Activated CD4-positive, alpha-beta T cell treated with anti-CD3 and anti-CD28 coated beads for 24 hours (primary cell): Measurements from ENCODE around the gene RPSA.
"Not testable (repeated sequence)": the region's sequence is repeated elsewhere in the genome, so short reads cannot be mapped to it uniquely, and the experiment has no call there.

Experiments used
- DNase-seq, 2 donors: peaks; one replicate each; pipeline ENCODE4 v3.0.0-alpha.2; 2020; ENCODE audit warnings: low read depth in 2 of 2

RPSA gene

DNA sequence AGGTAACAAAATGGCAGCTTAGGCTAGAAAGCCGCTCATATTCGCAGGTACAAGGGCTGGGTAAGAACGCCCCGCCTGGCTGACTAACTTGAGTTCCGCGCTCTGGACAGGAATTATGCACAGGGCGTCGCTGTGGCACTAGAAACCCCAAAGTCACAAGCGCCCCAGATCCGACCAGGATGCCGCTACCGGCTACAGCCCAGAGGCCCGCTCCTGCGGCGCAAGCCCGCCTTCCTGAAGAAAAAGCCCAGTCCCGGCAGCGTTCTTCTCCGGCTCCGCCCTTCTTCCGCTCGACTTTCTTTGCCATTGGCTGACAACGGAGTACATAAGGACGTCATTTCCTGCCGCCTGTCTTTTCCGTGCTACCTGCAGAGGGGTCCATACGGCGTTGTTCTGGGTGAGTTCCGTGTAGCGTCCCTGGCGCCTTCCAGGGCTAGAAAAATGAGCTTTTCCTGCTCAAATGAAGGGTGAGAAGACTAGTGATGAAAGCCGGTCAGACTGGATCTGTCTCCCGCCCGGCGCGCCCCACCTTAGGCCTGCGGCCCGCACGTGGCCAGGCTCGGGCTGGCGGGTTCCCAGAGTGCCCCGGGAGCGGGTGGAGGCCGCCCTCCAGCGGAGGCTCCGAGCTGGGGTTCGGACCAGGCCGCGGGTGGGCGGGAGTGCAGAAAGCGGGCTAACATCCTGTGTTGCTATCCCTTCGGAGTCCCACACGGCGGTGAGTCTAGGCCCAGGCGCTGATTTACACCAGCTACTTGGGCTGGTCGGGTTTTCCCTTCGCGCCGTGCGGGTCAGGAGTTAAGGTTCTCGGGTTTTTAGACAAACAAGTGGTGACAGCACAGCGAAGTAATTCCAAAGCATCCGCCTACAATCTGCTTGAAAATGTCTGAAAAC lies at the start of gene RPSA:
TSS of gene RPSA (plus strand) at position 353 of the 891 bp plus-strand sequence. CDS start 934 bp downstream, outside the sequence.
- DNase-seq: peak; percentile 87 to 92

DNA sequence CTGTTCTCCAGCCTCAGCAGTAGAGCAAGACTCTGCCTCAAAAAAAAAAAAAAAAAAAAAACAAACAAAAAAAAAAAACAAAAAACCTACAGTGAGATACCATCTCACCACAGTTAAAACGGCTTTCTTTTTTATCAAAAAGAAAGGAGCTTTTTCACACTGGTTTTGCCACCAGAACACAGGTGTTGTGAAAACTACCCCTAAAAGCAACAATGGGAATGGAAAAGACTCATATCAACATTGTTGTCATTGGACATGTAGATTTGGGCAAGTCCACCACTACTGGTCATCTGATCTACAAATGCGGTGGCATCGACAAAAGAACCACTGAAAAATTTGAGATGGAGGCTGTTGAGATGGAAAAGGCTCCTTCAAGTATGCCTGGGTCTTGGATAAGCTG lies 48.2 kb upstream of the RPSA start:
- no peak for DNase-seq

DNA sequence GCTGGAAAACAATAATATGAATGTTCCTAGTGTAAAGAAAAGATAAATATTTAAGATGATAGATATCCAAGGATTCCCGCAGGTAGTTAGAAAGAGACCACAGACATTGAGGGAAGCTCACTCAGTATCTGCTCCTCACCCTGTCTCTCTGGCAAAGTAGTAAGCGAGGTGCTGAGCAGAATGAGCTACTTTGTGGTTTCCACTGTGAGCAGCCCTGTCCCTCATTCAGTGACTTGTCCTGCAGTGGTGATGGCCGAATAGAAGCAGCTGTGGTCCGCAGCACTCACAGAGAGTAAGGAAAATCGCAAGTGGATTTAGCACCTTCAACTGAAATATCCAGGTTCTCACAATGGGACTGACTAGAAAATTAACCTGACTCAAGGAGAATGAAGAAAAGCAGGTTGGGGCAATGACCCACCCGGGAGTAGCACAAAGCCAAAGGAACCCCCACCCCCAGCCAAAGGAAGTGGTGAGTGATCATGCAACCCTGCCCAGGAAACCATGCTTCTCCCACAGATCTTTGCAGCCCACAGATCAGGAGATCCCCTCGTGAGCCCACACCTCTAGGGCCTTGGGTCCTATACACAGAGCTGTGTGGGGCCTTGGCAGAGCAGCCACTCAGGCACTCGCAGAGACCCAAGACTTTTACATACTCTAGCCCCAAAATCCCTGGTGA lies 45.1 kb upstream of the RPSA start:
- DNase-seq: no peak

DNA sequence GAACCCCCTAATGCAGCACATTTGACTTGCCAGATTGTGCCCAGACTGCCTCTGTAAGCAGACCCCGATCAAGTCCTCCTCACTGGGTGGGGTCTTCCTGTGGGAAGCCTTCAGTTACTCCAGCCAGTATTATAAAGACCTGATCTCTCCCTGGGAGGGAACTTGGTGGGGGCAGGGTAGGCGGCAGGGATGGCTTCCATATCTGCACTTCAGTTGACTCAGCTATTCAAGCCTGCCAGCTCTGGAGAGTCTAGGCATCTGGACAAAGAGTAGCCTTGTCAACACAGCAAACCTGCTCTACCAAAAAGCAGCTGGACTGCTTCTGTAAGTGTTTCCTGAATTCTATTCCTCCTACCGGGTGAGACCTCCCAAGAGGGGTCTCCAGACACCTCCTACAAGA lies 44.3 kb upstream of the RPSA start:
- no peak for DNase-seq

DNA sequence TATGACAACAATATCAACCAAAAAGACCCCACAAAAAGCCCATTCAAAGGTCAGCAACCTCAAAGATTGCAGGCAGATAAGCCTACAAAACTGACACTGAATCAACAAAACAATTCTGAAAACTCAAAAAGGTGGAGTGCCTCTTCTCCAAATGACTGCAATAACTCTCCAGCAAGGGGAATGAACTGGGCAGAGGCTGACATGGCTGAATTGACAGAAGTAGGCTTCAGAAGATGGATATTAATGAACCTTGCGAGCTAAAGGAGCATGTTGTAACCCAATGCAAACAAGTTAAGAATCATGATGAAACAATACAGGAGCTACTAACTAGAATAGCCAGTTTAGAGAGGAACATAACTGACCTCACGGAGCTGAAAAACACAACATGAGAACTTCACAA lies 43.7 kb upstream of the RPSA start:
- DNase-seq: no peak

DNA sequence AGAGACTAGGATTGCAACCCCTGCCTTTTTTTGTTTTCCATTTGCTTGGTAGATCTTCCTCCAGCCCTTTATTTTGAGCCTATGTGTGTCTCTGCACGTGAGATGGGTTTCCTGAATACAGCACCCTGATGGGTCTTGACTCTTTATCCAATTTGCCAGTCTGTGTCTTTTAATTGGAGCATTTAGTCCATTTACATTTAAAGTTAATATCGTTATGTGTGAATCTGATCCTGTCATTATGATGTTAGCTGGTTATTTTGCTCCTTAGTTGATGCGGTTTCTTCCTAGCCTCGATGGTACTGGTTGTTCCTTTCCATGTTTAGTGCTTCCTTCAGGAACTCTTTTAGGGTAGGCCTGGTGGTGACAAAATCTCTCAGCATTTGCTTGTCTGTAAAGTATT lies 36.1 kb upstream of the RPSA start:
- not testable (repeated sequence) for DNase-seq

DNA sequence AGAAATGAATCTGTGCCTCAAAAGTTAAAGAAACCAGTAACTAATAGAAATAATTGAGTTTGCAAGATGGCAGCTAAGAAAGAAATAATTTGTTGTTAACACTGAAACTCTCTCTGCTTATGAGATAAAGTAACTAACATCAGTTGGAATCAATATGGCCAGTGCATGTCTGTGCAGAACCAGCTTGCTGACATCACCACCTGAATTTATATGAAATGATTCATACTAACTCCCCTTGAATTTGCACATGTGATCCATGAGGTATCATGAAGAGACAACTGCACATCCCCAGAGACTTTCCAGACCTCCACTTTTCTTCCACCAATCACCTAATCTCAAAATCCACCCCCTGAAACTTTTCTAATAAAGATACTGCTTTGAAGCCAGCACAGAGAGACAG lies 33.7 kb upstream of the RPSA start:
- no peak for DNase-seq

DNA sequence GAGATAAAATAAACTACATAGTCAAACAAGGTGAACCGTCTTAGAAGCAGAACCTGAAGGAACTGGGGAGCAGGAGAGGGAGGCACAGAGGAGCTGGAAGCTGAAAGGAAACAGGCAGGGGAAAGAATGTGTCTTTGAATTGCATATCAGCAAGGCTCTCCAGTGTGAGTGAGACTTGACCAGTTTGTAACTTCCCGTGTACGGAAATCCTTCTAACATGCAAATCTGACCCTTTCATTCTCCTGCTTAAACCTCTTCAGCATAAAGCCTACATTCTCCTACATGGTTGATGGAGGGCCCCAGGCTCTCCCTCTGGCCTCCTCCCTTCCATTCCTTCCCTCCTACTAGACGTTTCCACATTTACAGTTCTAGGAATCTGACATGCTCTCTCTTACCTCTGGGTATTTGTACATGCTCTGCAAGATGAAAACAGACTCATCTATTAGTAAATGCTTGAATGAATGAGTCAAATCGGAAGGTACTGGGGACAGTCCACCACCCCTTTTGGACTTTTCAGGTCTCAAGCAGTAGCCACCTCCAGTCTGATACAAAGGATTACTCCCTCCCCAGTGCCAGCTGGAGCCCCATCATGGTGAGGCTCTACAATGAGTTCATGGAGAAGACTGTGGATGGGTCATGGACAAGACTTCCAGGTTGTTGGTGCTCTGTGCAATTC lies 29.4 kb upstream of the RPSA start:
- DNase-seq: no peak

DNA sequence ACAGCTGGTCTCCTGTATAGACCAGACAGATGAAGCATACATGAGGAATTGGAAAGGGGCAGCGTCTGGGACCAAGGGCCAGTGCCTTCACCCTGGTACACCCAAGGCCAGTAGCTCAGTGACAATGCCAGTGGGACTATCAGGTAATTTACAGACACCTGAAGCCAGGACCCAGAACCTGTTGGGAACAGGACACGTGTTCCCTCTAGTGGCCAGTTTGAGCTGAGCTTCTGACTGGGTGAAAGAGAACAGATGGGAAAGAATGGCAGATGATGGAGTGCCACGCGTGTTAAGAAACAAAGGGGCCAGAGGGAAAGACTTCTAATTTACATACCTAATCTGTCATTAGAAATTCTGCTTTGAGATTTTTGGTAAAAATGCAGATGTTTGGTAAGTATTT lies 28.4 kb upstream of the RPSA start:
- DNase-seq: peak; percentile 27 to 30

DNA sequence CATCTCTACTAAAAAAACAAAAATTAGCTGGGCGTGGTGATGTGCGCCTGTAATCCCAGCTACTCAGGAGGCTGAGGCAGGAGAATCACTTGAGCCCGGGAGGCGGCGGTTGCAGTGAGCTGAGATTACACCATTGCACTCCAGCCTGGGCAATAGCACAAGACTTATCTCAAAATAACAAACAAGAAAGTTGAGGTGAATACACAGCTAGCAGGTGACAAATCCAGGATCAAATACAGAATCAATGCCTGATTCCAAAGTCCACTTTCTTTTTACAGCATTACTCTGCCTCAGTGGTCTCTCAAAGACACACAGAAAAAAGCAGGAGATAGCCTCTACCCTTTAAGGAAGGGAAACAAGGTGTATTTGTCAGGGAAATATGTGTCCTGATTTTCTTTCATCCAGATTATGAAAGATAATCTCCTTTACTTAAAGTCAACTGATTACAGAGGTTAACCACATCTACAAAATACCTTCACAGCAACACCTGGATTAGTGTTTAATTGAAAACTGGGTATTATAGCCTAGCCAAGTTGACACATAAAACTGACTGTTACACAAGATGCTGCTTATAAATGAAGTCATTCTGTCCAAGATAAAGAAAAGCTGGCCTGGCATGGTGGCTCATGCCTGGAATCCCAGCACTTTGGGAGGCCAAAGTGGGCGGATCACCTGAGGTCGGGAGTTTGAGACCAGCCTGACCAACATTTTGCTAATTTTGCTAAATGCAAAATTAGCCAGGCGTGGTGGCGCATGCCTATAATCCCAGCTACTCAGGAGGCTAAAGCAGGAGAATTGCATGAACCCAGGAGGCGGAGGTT lies 27.4 kb upstream of the RPSA start:
- no peak for DNase-seq

DNA sequence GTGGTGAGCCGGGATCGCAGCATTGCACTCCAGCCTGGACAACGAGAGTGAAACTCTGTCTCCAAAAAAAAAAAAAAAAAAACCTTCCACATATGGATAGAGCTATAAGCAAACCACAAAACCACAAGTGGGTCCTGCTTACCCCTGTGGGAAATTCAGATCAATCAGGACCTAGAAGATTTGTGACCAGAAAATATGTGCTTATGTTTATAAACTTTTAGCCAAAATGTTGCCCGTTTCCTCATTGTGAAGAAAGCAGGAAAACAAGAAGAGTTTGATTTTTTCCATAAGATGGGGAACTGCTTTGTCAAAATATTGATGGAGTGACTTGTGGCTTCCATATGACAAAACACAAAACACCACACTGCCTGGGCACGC lies 26.8 kb upstream of the RPSA start:
- DNase-seq: no peak

DNA sequence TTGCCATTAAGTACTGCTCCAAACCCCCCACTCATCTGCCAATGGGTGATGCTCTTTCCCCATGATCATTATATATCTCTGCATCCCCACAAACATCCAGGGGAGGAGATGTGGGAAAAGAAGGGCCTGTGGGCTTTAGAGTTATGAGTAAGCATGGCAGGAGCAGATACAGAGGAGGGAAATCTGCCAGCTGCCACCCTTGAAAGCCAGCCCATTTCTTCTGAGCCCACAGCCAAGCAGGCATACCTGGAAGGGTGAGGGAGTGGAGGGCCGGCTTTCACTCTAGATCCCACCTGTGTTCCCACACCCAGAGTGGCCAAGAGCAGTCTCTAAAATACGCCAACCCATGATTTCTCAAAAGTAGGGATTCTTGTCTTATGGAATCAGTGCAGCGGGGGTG lies 25.1 kb upstream of the RPSA start:
- DNase-seq: no peak

DNA sequence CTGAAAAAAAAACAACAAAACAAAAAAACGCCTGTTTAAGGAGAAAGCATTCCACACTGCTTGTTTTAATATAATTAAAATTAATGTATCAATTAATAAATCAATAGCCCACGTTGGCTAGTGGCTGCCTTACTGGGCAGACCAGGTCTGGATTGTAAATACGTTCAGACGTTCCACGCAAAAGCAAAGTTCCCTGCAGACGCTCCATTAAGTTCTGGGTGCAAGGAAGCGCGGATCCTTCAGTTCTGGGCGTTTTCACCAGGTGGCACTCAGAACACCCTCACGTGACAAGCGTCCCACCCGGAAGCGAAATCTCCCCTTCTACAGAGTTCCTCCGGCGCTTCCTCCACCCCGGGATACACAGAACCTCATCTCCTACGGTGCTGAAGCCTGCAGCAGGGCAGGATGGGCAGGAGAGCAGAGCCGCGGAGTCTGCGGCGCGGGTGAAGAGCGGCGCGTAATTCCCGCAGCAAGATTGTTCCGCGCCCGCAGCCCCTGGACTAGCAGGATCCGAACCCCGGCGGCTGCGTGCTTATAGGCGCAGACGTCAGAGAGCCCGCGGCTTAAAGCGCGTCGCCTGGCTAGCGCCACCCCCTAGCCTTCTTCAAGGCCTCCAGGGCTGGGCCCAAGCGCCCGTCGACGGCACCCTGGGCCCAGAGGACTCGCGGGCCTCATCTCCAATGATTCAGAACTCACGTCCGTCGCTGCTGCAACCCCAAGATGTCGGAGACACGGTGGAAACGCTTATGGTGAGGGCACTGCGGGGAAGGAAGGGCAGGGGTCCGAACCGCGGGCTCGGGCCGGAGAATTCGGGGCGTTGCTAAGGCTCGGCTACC lies 23.3 kb upstream of the RPSA start, which contains the start of gene SLC25A38:
TSS of gene SLC25A38 (plus strand) at position 326 of the 836 bp plus-strand sequence. CDS start at position 681, 355 bp downstream.
- peak; percentile 61 to 65 for DNase-seq

DNA sequence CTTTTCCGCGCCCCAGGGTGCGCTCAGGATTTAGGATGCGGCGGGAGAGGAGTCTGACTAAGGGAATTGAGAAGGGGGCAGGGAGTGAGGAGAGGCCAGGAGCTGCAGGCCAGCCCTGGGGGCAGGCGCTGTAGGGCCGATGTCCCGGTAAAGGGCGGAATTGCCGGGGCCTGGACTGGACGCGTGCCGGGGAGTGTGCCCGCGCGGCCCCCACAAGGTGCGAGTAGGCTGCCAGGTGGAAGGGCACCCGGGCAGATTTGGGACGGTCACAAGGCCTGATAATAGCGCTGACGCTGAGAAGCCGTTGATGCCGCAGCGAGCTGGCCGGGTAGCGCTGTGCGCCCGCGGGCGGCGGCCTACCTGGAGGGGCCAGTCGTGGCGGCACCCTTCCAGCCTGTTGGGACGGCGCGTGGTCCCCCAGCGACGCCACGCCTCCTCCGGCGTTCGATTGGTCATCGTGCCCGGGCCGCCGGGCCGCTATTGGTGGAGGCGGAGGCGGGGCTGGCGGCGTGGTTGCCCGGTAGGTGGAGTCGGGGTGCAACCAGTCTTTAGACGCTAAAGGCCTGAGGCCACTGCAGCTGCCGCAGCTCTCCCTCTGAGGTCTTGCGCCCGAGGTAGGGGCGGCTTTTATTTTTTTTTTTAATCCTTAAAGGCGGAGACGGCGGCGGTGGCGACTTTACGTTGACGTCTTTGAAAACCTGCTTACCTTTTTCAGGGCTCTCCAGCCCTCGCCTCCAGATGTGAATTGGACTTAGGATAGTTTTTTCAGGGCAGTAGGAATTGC lies 22.4 kb upstream of the RPSA start:
- DNase-seq: peak; percentile 93 to 94

DNA sequence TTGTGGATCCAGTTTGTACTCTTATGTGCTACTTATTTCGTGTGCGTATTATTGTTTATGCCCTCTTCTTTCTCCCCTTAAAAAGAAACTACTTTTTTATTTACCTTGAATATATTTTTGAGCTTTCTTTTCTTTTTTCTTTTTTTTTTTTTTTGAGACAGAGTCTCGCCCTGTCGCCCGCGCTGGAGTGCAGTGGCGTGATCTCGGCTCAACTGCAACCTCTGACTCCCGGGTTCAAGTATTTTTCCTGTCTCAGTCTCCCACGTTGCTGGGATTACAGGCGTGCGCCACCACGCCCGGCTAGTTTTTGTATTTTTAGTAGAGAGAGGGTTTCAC lies 21.9 kb upstream of the RPSA start:
- DNase-seq: no peak

DNA sequence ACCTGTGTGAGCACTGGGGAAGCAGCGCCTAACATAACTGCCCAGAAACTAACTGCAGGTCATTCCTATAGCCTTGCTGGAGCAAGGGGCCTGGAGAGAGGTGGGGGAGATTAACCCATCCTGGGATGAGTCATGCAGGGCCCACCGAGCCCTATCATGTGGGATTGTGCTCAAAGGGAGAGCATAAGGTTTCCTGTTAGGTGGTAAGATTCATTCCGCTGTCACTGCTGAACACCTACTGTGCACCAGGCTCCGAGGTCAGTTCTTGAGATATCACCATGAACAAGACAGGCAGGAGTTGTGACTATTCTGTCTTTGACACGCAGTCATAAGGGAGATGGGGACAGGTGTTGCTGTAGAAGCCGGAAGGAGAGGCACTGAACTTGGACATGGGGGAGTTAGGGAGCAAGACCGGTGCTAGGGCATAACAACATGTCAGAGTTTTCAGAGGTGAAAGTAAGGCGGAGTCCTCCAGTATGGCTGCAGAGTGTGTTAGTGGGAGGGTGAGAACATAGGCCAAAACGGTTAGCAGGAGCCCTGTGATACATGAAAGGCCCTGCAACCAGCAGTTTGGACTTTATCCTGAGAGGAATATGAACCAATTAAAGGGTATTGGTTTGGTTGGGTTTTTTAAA lies 20.9 kb upstream of the RPSA start:
- DNase-seq: no peak

DNA sequence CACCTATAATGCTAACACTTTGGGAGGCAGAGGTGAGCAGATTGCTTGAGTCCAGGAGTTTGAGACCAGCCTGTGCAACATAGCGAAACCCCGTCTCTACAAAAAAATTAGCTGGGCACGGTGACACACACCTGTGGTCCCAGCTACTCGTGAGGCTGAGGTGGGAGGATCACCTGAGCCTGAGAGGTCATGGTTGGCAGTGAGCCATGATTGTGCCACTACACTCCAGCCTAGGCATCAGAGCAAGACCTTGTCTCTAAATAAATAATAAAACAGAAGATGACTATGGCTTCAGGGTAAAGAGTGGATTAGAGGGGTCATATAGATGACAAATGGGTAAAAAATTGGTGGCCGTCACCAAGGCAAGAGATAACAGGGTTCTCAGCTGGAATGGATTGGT lies 20.2 kb upstream of the RPSA start:
- DNase-seq: no peak

DNA sequence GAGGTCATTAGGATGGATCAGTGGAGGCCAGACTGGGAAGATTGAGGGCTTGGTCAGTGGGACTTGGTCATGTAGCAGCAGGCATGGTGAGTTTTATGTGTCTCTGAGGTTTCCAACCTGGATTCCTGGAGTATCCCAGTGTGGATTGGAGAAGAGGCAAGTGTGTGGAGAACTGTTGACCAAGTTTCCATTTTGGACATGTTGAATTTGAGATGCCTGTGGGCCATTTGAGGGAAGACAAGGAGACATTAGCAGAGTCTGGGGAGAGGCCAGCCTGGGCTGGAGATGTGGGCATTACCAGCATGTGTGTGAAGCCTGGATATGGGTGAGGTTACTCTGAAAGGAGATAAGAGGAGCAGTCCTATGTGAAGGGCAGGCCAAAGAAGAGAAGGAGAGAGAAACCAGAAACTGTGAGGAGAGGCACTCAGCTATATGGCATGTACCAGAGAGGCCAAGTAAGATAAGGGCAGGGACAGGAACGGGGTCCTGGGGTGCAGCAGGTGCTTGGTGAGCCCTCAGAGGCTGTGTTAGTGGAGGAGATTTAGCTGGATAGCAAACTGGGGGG lies 19.0 kb upstream of the RPSA start:
- no peak for DNase-seq

DNA sequence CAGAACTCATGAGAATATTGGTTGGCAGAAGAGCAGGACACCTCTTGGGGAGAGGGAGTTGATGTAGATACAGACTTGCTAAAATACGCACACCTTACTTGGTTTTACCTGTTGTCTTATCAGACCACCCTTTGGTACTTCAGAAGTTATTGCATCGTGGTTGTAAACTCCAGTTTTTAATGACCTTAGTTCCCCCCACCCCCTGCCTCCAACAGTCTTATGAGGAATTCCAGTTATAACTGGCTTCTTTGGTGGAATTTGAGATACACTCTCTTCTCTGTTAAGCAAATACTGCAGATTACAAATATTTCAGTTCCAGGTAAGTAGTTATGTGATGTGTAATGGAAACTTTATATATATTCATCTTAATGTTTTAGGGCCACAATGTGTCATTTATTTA lies 18.4 kb upstream of the RPSA start:
- DNase-seq: no peak
